Lower leg skin (tissue), 3 donors: ENCODE data around the gene SEC14L1.

Experiments used
- CTCF ChIP-seq, 3 donors: fragments of 450-650 bp; IDR thresholded peaks; one replicate each; pipeline ENCODE4 v1.5.1; 2016; ENCODE audit warnings: antibody characterized with exemption in 3 of 3, mild to moderate bottlenecking in 3 of 3, moderate library complexity in 2 of 3
- POLR2A ChIP-seq, 2 donors: fragments of 450-650 bp; IDR thresholded peaks; one replicate each; pipeline ENCODE4 v1.6.1; 2016 to 2017; ENCODE audit warnings: antibody characterized with exemption in 2 of 2, mild to moderate bottlenecking in 1 of 2, moderate library complexity in 1 of 2

- TF ChIP-seq CTCF (IDR thresholded peaks at IDR 0.05) (no peak), POLR2A (IDR thresholded peaks at IDR 0.05) (no peak)
These were observed 22.2 kb downstream of the SEC14L1 start for GRCh38 chr17:77163001-77163400.
